ENCODE results near the gene MGAT4D.

DNA sequence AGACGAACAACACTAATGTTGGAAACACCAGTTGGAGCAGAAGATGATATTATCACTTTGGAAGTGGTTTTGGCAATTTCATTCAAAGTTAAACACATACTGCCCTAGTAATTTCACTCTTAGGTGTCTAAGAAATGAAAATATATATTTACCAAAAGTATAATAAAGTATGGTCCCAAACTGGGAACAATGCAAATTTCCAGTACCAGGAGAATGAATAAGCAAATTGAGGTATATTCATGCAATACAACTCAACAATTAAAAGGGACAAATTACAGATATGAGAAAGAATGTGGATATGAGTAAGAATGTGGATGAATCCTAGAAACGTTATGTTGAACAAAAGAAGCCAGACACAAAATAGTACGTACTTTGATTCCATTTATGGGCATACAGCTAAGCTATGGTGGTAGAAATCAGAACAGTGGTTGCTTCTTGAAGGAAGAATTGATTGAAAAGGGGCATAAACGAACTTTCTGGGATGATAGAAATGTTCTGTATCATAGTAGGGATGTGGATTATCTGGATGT, 35.9 kb upstream of the MGAT4D start:
- TF ChIP-seq, protein P1, sequence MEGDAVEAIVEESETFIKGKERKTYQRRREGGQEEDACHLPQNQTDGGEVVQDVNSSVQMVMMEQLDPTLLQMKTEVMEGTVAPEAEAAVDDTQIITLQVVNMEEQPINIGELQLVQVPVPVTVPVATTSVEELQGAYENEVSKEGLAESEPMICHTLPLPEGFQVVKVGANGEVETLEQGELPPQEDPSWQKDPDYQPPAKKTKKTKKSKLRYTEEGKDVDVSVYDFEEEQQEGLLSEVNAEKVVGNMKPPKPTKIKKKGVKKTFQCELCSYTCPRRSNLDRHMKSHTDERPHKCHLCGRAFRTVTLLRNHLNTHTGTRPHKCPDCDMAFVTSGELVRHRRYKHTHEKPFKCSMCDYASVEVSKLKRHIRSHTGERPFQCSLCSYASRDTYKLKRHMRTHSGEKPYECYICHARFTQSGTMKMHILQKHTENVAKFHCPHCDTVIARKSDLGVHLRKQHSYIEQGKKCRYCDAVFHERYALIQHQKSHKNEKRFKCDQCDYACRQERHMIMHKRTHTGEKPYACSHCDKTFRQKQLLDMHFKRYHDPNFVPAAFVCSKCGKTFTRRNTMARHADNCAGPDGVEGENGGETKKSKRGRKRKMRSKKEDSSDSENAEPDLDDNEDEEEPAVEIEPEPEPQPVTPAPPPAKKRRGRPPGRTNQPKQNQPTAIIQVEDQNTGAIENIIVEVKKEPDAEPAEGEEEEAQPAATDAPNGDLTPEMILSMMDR (IDR thresholded peaks at IDR 0.05; ENCODE audit: low read depth, low read length) = no peak
- TF ChIP-seq POLR2A (IDR thresholded peaks at IDR 0.05; ENCODE audit: extremely low read depth, insufficient read length) (no peak), MYC (IDR thresholded peaks at IDR 0.05; ENCODE audit: low read depth, low read length) (no peak)
- TF ChIP-seq, protein P2, sequence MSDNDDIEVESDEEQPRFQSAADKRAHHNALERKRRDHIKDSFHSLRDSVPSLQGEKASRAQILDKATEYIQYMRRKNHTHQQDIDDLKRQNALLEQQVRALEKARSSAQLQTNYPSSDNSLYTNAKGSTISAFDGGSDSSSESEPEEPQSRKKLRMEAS (IDR thresholded peaks at IDR 0.05; ENCODE audit: low read depth, low read length) = no peak

Measured in NB4 (cell line).